ENCODE results near the gene PCNT. TPM values are rescaled to one million over a fixed set of nuclear protein-coding genes. Genes with fewer than 3 reads are reported as not detected.

PCNT gene
- total and polyA plus RNA-seq, 9 of the 15 experiments (the other 6 are each of a cell fraction or from before 2014, with no cell fraction given) = 9.1 to 53.5 (median 31.3) TPM

DNA sequence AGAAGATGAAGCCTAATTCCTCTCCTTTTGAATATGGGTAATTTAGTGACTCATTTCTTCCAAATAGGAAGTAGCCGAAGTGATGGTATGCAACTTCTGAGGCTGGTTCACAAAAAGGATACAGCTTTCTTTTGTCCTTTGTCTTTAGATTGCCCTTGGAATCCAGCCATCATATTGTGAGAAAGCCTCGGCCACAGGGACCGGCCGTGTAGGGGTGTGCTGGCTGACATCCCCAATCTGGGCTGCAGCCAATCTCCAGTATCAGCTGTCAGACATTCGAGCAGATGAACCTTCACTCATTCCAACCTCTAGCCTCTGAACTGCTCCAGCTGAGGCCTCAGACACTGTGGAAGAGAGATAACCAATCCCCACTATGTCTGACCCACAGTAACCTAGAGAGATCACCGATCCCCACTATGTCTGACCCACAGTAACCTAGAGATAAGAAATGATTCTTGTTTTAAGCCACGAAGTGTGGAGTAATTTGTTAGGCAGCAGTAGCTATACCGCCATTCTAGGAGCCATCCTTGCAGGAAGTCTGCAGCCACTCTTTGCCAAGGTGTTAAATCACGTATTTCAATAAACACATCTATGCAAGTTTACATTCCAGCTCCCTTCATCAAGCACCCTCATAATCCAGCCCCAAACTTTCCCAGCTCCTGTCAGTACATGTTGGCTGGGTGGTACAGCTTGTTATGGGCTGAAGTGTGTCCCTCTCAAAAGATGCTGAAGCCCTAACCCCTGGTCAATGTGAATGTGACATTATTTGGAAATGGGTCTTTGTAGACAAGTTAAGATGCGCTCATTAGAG is 131.8 kb downstream of the PCNT start (continued):
- TF ChIP-seq FOSL1 (tag; conservative IDR thresholded peaks at IDR 0.05) (peak; percentile 73), DMBX1 (CRISPR knock-in tag; IDR thresholded peaks at IDR 0.05; ENCODE audit: borderline replicate concordance) (peak; percentile 66; the same call in 1 of the 2 replicates), TCF3 (CRISPR knock-in tag; IDR thresholded peaks at IDR 0.05) (peak; percentile 96), MTA3 (IDR thresholded peaks at IDR 0.05; ENCODE audit: borderline replicate concordance) (0 out of 2 replicates have a peak, but pooled peaks have one; percentile 57), JUNB (CRISPR knock-in tag; conservative IDR thresholded peaks at IDR 0.05) (no peak), ZEB2 (IDR thresholded peaks at IDR 0.05) (0 out of 2 replicates have a peak, but pooled peaks have one; percentile 29), KLF1 (tag; IDR thresholded peaks at IDR 0.05) (no peak), SMARCA5 (IDR thresholded peaks at IDR 0.05) (no peak)
- TF ChIP-seq, protein P1, sequence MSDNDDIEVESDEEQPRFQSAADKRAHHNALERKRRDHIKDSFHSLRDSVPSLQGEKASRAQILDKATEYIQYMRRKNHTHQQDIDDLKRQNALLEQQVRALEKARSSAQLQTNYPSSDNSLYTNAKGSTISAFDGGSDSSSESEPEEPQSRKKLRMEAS (CRISPR knock-in tag; IDR thresholded peaks at IDR 0.05) = no peak
- TF ChIP-seq, protein P2, sequence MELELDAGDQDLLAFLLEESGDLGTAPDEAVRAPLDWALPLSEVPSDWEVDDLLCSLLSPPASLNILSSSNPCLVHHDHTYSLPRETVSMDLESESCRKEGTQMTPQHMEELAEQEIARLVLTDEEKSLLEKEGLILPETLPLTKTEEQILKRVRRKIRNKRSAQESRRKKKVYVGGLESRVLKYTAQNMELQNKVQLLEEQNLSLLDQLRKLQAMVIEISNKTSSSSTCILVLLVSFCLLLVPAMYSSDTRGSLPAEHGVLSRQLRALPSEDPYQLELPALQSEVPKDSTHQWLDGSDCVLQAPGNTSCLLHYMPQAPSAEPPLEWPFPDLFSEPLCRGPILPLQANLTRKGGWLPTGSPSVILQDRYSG (tag; conservative IDR thresholded peaks at IDR 0.05; ENCODE audit: low read depth) = 0 out of 2 replicates have a peak, but pooled peaks have one; percentile 46
- TF ChIP-seq, protein P3, sequence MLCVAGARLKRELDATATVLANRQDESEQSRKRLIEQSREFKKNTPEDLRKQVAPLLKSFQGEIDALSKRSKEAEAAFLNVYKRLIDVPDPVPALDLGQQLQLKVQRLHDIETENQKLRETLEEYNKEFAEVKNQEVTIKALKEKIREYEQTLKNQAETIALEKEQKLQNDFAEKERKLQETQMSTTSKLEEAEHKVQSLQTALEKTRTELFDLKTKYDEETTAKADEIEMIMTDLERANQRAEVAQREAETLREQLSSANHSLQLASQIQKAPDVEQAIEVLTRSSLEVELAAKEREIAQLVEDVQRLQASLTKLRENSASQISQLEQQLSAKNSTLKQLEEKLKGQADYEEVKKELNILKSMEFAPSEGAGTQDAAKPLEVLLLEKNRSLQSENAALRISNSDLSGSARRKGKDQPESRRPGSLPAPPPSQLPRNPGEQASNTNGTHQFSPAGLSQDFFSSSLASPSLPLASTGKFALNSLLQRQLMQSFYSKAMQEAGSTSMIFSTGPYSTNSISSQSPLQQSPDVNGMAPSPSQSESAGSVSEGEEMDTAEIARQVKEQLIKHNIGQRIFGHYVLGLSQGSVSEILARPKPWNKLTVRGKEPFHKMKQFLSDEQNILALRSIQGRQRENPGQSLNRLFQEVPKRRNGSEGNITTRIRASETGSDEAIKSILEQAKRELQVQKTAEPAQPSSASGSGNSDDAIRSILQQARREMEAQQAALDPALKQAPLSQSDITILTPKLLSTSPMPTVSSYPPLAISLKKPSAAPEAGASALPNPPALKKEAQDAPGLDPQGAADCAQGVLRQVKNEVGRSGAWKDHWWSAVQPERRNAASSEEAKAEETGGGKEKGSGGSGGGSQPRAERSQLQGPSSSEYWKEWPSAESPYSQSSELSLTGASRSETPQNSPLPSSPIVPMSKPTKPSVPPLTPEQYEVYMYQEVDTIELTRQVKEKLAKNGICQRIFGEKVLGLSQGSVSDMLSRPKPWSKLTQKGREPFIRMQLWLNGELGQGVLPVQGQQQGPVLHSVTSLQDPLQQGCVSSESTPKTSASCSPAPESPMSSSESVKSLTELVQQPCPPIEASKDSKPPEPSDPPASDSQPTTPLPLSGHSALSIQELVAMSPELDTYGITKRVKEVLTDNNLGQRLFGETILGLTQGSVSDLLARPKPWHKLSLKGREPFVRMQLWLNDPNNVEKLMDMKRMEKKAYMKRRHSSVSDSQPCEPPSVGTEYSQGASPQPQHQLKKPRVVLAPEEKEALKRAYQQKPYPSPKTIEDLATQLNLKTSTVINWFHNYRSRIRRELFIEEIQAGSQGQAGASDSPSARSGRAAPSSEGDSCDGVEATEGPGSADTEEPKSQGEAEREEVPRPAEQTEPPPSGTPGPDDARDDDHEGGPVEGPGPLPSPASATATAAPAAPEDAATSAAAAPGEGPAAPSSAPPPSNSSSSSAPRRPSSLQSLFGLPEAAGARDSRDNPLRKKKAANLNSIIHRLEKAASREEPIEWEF (CRISPR knock-in tag; IDR thresholded peaks at IDR 0.05) = 0 out of 2 replicates have a peak, but pooled peaks have one; percentile 26
- TF ChIP-seq, protein P4, sequence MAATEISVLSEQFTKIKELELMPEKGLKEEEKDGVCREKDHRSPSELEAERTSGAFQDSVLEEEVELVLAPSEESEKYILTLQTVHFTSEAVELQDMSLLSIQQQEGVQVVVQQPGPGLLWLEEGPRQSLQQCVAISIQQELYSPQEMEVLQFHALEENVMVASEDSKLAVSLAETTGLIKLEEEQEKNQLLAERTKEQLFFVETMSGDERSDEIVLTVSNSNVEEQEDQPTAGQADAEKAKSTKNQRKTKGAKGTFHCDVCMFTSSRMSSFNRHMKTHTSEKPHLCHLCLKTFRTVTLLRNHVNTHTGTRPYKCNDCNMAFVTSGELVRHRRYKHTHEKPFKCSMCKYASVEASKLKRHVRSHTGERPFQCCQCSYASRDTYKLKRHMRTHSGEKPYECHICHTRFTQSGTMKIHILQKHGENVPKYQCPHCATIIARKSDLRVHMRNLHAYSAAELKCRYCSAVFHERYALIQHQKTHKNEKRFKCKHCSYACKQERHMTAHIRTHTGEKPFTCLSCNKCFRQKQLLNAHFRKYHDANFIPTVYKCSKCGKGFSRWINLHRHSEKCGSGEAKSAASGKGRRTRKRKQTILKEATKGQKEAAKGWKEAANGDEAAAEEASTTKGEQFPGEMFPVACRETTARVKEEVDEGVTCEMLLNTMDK (IDR thresholded peaks at IDR 0.05; ENCODE audit: borderline replicate concordance, insufficient read depth, low read depth, low read length, poor library complexity, severe bottlenecking) = no peak
- TF ChIP-seq, protein P5, sequence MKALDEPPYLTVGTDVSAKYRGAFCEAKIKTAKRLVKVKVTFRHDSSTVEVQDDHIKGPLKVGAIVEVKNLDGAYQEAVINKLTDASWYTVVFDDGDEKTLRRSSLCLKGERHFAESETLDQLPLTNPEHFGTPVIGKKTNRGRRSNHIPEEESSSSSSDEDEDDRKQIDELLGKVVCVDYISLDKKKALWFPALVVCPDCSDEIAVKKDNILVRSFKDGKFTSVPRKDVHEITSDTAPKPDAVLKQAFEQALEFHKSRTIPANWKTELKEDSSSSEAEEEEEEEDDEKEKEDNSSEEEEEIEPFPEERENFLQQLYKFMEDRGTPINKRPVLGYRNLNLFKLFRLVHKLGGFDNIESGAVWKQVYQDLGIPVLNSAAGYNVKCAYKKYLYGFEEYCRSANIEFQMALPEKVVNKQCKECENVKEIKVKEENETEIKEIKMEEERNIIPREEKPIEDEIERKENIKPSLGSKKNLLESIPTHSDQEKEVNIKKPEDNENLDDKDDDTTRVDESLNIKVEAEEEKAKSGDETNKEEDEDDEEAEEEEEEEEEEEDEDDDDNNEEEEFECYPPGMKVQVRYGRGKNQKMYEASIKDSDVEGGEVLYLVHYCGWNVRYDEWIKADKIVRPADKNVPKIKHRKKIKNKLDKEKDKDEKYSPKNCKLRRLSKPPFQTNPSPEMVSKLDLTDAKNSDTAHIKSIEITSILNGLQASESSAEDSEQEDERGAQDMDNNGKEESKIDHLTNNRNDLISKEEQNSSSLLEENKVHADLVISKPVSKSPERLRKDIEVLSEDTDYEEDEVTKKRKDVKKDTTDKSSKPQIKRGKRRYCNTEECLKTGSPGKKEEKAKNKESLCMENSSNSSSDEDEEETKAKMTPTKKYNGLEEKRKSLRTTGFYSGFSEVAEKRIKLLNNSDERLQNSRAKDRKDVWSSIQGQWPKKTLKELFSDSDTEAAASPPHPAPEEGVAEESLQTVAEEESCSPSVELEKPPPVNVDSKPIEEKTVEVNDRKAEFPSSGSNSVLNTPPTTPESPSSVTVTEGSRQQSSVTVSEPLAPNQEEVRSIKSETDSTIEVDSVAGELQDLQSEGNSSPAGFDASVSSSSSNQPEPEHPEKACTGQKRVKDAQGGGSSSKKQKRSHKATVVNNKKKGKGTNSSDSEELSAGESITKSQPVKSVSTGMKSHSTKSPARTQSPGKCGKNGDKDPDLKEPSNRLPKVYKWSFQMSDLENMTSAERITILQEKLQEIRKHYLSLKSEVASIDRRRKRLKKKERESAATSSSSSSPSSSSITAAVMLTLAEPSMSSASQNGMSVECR (CRISPR knock-in tag; IDR thresholded peaks at IDR 0.05) = no peak
